ENCODE results near the gene EYA2.

The EYA2 gene

GRCh38 chr20:47079047-47079446 is 184.4 kb downstream of the EYA2 start:
- Histone ChIP-seq H3K4me1 (ENCODE audit: insufficient read depth, low read length, poor library complexity, severe bottlenecking) (no peaks in the 10 kb centered on the region), H3K79me2 (ENCODE audit: insufficient read depth, low read length) (no peaks in the 10 kb centered on the region), H4K20me1 (ENCODE audit: insufficient read depth, low read length, poor library complexity, severe bottlenecking) (no peaks in the 10 kb centered on the region), H3K9ac (ENCODE audit: low read depth, low read length, poor library complexity, severe bottlenecking) (no peak overlapping the region), H3K36me3 (ENCODE audit: insufficient read depth, low read length) (no peaks in the 10 kb centered on the region), H3K4me3 (ENCODE audit: low read length, poor library complexity, severe bottlenecking) (no peak overlapping the region), H3K9me2 (replicated peaks; ENCODE audit: low read depth, low read length) (no peaks in the 10 kb centered on the region), H2AFZ (ENCODE audit: low read length) (no peak overlapping the region), H3F3A (ENCODE audit: low read depth) (no peaks in the 10 kb centered on the region), H3K9me3 (ENCODE audit: insufficient read depth, low read depth, low read length) (0 out of 2 replicates have a peak, but pooled peaks cover 10% of the 10 kb centered on the region), H3K4me2 (ENCODE audit: low read depth, low read length, poor library complexity, severe bottlenecking) (no peak overlapping the region), H3K27me3 (ENCODE audit: insufficient read depth, low read length, poor library complexity, severe bottlenecking) (no peaks in the 10 kb centered on the region)
- TF ChIP-seq CTCF (conservative IDR thresholded peaks at IDR 0.05; ENCODE audit: low read length) (no peak), EZH2phosphoT487 (IDR thresholded peaks at IDR 0.05; ENCODE audit: borderline replicate concordance) (no peak)

- Histone ChIP-seq H3K4me2 (ENCODE audit: low read depth, low read length, poor library complexity, severe bottlenecking) (no peak overlapping the region), H3K4me1 (ENCODE audit: insufficient read depth, low read length, poor library complexity, severe bottlenecking) (no peaks in the 10 kb centered on the region), H4K20me1 (ENCODE audit: insufficient read depth, low read length, poor library complexity, severe bottlenecking) (no peaks in the 10 kb centered on the region), H3K9ac (ENCODE audit: low read depth, low read length, poor library complexity, severe bottlenecking) (no peak overlapping the region), H3K79me2 (ENCODE audit: insufficient read depth, low read length) (no peaks in the 10 kb centered on the region), H3K27me3 (ENCODE audit: insufficient read depth, low read length, poor library complexity, severe bottlenecking) (no peaks in the 10 kb centered on the region), H3K36me3 (ENCODE audit: insufficient read depth, low read length) (no peaks in the 10 kb centered on the region), H3K9me2 (replicated peaks; ENCODE audit: low read depth, low read length) (no peaks in the 10 kb centered on the region), H2AFZ (ENCODE audit: low read length) (no peak overlapping the region), H3F3A (ENCODE audit: low read depth) (no peaks in the 10 kb centered on the region), H3K9me3 (ENCODE audit: insufficient read depth, low read depth, low read length) (0 out of 2 replicates have a peak, but pooled peaks cover 10% of the 10 kb centered on the region), H3K4me3 (ENCODE audit: low read length, poor library complexity, severe bottlenecking) (no peak overlapping the region)
- no peak for TF ChIP-seq CTCF (conservative IDR thresholded peaks at IDR 0.05; ENCODE audit: low read length)
- TF ChIP-seq EZH2phosphoT487 (IDR thresholded peaks at IDR 0.05; ENCODE audit: borderline replicate concordance) = no peak
These were observed 185.7 kb downstream of the EYA2 start for GRCh38 chr20:47080365-47080764.

GRCh38 chr20:47086316-47086715 is 191.7 kb downstream of the EYA2 start:
- H2AFZ ChIP-seq (ENCODE audit: low read length) = no peak overlapping the region
- H3K4me3 ChIP-seq (ENCODE audit: low read length, poor library complexity, severe bottlenecking) = no peak overlapping the region
- no peaks in the 10 kb centered on the region for H4K20me1 ChIP-seq (ENCODE audit: insufficient read depth, low read length, poor library complexity, severe bottlenecking)
- no peak overlapping the region for H3K9ac ChIP-seq (ENCODE audit: low read depth, low read length, poor library complexity, severe bottlenecking)
- no peaks in the 10 kb centered on the region for H3F3A ChIP-seq (ENCODE audit: low read depth)
- TF ChIP-seq EZH2phosphoT487 (IDR thresholded peaks at IDR 0.05; ENCODE audit: borderline replicate concordance) (no peak), CTCF (conservative IDR thresholded peaks at IDR 0.05; ENCODE audit: low read length) (no peak)
- no peak overlapping the region for H3K4me2 ChIP-seq (ENCODE audit: low read depth, low read length, poor library complexity, severe bottlenecking)
- no peaks in the 10 kb centered on the region for H3K9me3 ChIP-seq (ENCODE audit: insufficient read depth, low read depth, low read length)
- no peaks in the 10 kb centered on the region for H3K79me2 ChIP-seq (ENCODE audit: insufficient read depth, low read length)
- no peaks in the 10 kb centered on the region for H3K4me1 ChIP-seq (ENCODE audit: insufficient read depth, low read length, poor library complexity, severe bottlenecking)
- no peaks in the 10 kb centered on the region for H3K9me2 ChIP-seq (replicated peaks; ENCODE audit: low read depth, low read length)
- no peaks in the 10 kb centered on the region for H3K36me3 ChIP-seq (ENCODE audit: insufficient read depth, low read length)
- no peaks in the 10 kb centered on the region for H3K27me3 ChIP-seq (ENCODE audit: insufficient read depth, low read length, poor library complexity, severe bottlenecking)

All from Loucy (cell line).